ENCODE data around the gene HDAC4.

Gene HDAC4

DNA sequence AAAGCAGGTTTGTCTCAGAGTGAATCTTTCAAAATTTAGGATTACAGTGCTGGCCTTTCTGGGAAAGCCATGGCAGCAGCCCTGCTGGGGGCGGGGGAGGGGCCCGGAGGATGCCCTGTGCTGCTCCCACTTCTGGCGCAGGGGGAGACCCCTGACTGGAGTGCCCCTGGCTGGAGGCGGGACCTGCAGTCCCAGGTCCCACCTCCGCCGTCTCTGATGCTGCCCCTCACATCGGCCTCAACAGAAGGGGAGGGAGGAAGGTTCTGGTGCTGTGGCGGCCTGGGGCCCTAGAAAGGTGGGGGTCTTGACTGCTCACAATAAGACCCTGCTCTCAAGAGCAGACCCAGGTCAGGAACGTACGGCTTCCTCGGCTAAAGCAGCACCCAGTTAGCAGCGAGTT, 336.6 kb downstream of the HDAC4 start:
- in situ Hi-C loops (cut with HindIII; ENCODE audit: low pct_ligation_motif_present, low sequenced_read_pairs): no loop called here
- Histone ChIP-seq H3K27ac (no peak overlapping the region), H3K4me3 (ENCODE audit: low read depth, low read length) (no peak overlapping the region), H3K36me3 (replicated peaks) (peaks cover 6% of the 10 kb centered on the region), H3K27me3 (replicated peaks) (no peaks in the 10 kb centered on the region)
- DNase-seq: no peak
- TF ChIP-seq, protein P1, sequence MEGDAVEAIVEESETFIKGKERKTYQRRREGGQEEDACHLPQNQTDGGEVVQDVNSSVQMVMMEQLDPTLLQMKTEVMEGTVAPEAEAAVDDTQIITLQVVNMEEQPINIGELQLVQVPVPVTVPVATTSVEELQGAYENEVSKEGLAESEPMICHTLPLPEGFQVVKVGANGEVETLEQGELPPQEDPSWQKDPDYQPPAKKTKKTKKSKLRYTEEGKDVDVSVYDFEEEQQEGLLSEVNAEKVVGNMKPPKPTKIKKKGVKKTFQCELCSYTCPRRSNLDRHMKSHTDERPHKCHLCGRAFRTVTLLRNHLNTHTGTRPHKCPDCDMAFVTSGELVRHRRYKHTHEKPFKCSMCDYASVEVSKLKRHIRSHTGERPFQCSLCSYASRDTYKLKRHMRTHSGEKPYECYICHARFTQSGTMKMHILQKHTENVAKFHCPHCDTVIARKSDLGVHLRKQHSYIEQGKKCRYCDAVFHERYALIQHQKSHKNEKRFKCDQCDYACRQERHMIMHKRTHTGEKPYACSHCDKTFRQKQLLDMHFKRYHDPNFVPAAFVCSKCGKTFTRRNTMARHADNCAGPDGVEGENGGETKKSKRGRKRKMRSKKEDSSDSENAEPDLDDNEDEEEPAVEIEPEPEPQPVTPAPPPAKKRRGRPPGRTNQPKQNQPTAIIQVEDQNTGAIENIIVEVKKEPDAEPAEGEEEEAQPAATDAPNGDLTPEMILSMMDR (IDR thresholded peaks at IDR 0.05; ENCODE audit: low read depth, low read length, missing control alignments): no peak

GRCh38 chr2:239062743-239063142, 338.1 kb downstream of the HDAC4 start:
- H3K27me3 ChIP-seq (replicated peaks): no peaks in the 10 kb centered on the region
- H3K4me3 ChIP-seq (ENCODE audit: low read depth, low read length): no peak overlapping the region
- in situ Hi-C loops (cut with HindIII; ENCODE audit: low pct_ligation_motif_present, low sequenced_read_pairs): no loop called here
- DNase-seq: no peak
- peaks cover 6% of the 10 kb centered on the region for H3K36me3 ChIP-seq (replicated peaks)
- H3K27ac ChIP-seq: no peak overlapping the region
- TF ChIP-seq, protein P1 (IDR thresholded peaks at IDR 0.05; ENCODE audit: low read depth, low read length, missing control alignments): no peak

GRCh38 chr2:239061824-239062570, 338.8 kb downstream of the HDAC4 start:
- TF ChIP-seq, protein P1 (IDR thresholded peaks at IDR 0.05; ENCODE audit: low read depth, low read length, missing control alignments): no peak
- in situ Hi-C loops (cut with HindIII; ENCODE audit: low pct_ligation_motif_present, low sequenced_read_pairs): no loop called here
- no peak overlapping the region for H3K27ac ChIP-seq
- H3K36me3 ChIP-seq (replicated peaks): peaks cover 6% of the 10 kb centered on the region
- DNase-seq: no peak
- no peak overlapping the region for H3K4me3 ChIP-seq (ENCODE audit: low read depth, low read length)
- no peaks in the 10 kb centered on the region for H3K27me3 ChIP-seq (replicated peaks)

DNA sequence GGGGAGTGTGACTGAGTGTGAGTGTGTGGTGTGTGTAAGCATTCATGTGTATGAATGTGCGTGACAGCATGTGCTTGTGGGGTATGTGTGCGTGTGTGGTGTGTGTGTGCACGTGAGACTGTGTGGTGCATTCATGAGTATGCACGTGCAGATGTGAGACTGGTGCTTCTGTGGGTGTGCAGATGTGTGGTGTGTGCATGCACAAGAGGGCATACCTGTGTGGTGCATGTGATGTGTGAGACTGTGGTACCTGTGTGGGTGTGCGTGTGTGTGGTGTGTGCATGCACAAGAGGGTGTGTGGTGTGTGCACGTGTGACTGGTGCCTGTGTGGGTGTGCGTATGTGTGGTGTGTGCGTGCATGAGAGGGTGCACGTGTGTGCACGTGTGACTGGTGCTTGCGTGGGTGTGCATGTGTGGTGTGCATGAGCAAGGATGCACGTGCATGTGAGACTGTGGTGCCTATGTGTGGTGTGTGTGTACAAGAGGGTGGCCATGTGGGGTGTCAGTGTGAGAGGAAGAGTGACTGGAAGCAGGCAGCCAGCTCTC, 339.6 kb downstream of the HDAC4 start:
- Histone ChIP-seq H3K4me3 (ENCODE audit: low read depth, low read length) (no peak overlapping the region), H3K27ac (no peak overlapping the region), H3K36me3 (replicated peaks) (peaks cover under 1% of the 10 kb centered on the region), H3K27me3 (replicated peaks) (no peaks in the 10 kb centered on the region)
- TF ChIP-seq, protein P1 (IDR thresholded peaks at IDR 0.05; ENCODE audit: low read depth, low read length, missing control alignments): no peak
- in situ Hi-C loops (cut with HindIII; ENCODE audit: low pct_ligation_motif_present, low sequenced_read_pairs): no loop called here
- no peak for DNase-seq

DNA sequence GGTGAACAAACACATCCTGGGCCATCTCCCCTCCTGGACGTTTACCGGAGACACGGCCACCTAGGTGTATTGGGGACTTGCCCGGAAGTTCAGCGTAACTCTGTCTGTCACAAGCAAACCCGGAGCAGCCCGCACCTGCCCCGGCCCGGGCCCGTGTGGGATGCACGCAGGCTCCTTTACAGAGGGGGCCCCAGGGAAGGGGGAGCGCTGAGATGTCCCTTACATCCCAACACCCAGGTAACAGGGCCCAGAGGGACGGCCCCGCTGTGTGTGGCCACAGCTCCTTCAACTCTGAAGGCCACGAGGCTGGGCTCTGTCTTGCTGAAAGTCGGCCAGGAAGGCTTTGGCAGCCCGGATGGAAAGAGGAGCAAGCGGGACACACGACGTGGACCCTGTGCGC, 340.1 kb downstream of the HDAC4 start:
- TF ChIP-seq, protein P1 (IDR thresholded peaks at IDR 0.05; ENCODE audit: low read depth, low read length, missing control alignments): no peak
- no peak for DNase-seq
- Histone ChIP-seq H3K27me3 (replicated peaks) (no peaks in the 10 kb centered on the region), H3K4me3 (ENCODE audit: low read depth, low read length) (no peak overlapping the region), H3K36me3 (replicated peaks) (no peaks in the 10 kb centered on the region), H3K27ac (no peak overlapping the region)
- in situ Hi-C loops (cut with HindIII; ENCODE audit: low pct_ligation_motif_present, low sequenced_read_pairs): no loop called here
